Measurements from ENCODE around the gene SERP1.
A peak's percentile ranks its signal among the peaks of the same experiment; 100 is the strongest.

The SERP1 gene

GRCh38 chr3:150546226-150547044, at the start of gene SERP1, which contains the start of gene EIF2A:
SERP1 (minus strand) TSS chr3:150546496; CDS start chr3:150546135, 361 bp downstream.
EIF2A (plus strand) TSS chr3:150546787; CDS start chr3:150546803, 16 bp downstream.
- peak; percentile 95 for DNase-seq (ENCODE audit: low spot score)

DNA sequence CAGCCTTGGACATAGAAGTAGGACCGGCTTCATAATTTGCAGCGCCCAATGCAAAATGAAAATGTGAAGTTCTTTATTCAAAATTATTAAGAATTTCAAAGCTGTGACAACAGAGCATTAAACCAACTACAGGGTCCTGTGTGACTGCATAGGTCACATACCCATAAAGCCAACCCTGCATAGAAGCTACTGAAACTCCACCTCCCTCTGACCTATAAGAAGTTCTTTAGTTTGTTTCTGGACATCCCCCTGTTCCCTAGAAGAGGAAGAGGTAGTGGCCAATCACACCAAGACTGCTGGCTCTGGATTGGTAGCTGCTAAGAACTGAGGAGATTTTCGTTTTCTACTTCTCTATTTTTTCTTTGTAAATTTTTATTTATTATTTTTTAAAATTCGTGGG, 47.9 kb upstream of the SERP1 start:
- no peak for DNase-seq (ENCODE audit: low spot score)

GRCh38 chr3:150589759-150590158, 43.5 kb upstream of the SERP1 start:
- DNase-seq (ENCODE audit: low spot score): no peak

DNA sequence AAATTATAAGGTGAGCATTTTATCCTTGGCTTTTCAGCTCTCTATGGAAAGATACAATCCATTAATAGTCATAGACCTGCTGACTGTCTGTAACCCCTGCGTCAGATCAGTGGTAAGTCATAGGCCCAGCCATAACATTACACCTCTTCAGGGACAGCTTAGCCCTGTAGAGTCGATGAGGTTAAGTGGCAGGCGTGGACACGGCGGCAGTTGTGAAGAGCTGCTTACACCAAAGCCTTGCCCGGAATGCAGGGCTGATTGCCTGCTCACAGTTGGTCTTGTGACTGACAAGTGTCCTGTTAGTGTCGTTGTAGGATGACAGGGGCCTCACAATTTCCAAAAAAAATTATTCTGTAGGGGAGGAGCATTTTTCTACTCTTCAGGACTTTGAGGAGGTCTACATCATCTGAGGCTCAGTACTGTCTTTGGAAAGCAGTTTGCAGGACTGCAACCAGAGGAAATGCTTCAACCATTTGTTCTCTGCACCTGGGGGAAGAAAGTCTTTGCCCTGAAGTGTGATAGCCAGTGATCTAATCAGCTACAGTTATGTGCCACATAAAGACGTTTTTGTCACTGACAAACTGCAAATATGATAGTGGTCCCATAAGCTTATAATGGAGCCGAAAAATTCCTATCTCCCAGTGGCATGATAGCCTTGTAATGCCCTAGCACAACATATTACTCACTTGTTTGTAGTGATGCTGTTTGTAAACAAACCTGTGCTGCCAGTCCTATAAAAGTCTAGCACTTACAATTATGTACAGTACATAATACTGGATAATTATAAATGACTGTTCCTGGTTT, 41.9 kb upstream of the SERP1 start:
- peak; percentile 24 for DNase-seq (ENCODE audit: low spot score)

DNA sequence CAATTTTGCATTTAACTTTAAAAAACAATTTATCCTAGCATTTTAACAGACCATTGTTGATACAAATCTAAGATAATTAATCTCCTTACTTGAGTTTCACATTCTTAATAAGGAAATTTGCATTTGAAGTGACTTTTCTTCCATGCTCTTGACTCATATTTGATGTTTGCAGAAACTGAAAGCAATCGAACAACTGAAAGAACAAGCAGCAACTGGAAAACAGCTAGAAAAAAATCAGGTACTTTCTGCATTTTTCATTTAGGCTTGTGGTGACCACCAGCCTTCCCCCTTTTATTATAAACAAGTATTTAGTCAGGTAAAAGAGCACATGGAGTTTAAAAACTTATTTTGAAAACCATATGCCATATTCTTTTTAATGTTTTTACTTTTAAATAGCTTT, 36.7 kb upstream of the SERP1 start:
- DNase-seq (ENCODE audit: low spot score): no peak

DNA sequence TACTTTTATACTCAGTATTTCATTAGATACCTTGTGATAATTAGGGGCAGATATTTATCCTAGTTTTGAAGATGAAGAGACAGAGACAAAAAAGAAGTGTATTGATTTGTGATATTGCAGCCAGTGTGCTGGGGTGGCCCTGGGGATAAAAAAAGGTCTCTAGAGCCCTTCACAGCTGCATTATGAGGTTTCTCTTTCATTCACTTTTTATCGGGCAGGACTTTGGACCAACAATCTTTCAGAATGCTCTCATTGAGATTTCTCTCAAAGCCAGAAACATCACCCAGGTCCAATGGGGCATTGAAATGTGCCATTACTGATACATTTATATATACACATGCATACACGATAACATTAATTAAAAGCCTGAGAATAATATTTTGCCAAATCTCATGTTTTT, 36.3 kb upstream of the SERP1 start:
- DNase-seq (ENCODE audit: low spot score): no peak

- no peak for DNase-seq (ENCODE audit: low spot score)
These were observed 34.9 kb upstream of the SERP1 start for GRCh38 chr3:150581174-150581573.

GRCh38 chr3:150577855-150578254, 31.6 kb upstream of the SERP1 start:
- no peak for DNase-seq (ENCODE audit: low spot score)

DNA sequence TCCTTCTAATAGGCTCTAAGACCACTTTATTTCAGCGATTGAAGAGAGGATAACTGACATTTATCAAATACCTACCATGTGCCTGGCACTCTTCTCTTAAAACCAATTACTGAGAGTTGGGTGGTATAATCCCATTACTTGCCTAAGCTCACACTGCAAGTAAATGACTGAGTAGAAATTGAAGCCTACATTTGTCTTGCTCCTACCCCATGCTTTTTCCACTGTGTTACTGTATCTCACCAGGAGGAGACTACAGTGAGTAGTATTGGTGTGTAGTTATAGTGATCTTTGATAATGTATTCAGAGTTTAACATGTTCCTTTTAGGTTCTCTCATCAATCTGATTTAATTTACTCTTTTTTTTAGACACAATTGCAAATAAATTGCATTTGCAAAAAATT, 21.0 kb upstream of the SERP1 start:
- peak; percentile 54 for DNase-seq (ENCODE audit: low spot score)

GRCh38 chr3:150564243-150564642, 17.9 kb upstream of the SERP1 start:
- no peak for DNase-seq (ENCODE audit: low spot score)

GRCh38 chr3:150557725-150558124, 11.4 kb upstream of the SERP1 start:
- DNase-seq (ENCODE audit: low spot score): no peak

GRCh38 chr3:150556792-150557191, 10.5 kb upstream of the SERP1 start:
- DNase-seq (ENCODE audit: low spot score): no peak

- DNase-seq (ENCODE audit: low spot score): no peak
These were observed 9.7 kb upstream of the SERP1 start for GRCh38 chr3:150555859-150556436.

DNA sequence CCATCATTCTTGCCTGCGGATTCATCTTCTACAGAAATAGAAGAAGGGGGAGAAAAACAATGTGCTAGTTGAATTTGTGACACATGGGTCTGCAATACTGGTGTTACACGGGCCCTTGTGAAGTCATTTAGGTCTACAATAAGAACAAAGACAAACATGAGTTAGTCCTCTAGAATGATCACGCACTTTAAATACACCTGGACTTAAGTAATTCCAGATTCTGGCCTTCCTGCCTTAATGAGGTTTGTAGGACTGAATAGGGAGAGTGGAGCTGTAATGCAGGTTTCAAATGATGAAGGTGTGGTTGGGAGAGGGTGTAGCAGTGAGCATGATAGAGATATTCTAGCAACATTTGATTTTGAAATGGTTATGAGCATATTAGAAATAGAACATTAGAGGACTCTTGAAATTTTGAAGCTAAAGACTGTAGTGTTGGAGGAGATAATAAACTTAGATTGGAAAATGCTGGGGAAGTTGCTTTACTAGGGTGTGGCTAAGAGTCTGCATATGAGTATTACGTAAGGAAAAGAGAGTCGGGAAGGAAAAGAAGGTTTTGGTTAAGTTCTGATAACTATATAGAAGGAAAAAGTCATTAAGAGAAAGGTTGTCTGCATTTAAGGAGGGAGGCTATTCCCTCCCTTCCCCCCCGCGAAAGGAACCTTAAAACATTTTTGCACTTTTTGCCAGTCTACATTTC, 897 bp upstream of the SERP1 start:
- DNase-seq (ENCODE audit: low spot score): no peak

DNA sequence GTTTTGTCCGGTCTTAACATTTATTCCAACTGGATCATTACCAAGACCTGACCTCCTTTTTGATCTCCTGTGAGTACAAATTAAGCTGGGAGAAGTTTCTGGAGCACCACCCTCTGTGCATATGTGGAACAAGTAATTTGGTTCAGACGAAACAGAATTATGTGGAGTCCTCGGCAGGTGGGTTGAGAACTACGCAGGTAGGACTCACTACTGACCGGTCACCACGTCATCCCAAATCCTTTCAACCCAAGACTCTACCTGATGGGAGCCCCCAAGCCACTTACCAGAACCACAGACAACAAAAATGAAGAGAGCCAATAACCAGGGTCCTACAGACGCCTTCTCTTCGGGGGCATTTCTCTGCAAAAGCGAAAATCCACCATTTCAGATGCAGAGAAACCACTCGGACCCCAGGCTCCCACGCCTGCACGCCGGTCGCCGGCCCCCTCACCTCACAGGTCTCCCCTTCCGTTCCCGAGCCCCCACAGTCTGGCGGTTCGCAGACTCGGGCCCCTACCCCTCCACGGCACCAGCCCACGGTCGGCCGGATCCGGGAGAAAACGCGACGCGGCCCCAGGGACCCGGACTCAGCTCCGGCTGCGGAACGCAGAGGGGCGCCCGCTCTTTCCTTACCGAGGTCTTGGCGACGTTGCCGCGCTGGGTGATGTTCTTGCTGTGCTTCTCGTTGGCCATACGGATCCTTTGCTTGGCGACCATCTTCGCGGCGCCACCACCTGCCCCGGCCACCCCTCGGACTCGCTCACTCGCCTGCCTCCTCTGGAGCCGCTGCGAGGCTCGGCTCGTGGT, 674 bp downstream of the SERP1 start:
- peak; percentile 71 for DNase-seq (ENCODE audit: low spot score)

DNA sequence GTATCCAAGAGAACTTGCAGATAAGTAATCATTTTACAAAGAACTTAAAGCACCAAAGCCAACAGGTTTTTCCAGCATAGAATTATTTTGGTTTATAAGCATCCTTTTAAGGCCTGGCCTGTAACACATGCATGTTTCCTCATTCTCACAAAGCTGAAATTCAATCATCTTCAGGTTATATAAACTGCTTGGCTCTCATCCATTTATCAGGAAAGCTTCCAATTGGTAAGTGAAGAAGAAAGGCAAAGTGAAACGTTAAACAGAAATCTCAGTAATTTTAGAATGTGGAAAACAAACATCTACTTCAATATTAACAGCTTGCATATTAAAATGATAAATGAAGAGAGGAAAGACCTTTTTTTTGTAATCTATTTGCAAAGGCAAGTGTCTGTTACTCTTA, 1.6 kb downstream of the SERP1 start:
- no peak for DNase-seq (ENCODE audit: low spot score)

DNA sequence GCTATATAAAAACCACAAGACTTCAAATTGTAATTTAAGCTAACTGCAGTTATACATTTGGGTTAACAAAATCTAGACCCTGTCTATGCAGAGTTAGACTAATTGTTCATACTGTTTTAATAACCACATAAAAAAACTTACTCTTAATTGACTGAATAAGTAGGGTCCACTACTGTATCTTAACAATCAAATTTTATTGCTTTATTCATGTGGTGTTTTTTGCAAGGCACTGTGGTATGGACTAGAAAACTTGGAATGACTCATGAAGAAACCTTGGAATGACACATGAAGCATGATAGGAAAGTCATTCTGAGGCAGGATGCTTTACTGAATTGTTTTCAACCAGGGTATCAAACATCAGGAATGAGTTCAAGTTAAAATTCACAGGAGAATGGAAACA, 2.3 kb downstream of the SERP1 start:
- no peak for DNase-seq (ENCODE audit: low spot score)

DNA sequence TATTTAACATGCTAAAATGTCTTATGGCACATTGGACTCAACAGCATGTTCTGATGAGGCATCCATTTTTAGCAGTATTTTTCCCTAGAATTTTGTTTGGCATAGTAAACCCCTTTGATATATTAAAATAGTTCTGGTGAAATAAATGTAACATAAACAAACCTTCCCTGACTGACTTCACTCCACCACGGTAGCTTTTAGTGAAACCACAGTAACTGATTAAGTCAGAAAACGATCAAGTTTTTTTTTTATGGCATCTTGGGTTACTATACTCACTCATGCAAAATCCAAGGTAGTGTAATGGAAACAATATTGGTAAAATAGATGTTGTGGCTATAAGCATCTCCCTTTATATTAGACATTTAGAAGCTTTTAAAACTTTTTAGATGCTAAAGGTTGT, 2.8 kb downstream of the SERP1 start:
- DNase-seq (ENCODE audit: low spot score): no peak

DNA sequence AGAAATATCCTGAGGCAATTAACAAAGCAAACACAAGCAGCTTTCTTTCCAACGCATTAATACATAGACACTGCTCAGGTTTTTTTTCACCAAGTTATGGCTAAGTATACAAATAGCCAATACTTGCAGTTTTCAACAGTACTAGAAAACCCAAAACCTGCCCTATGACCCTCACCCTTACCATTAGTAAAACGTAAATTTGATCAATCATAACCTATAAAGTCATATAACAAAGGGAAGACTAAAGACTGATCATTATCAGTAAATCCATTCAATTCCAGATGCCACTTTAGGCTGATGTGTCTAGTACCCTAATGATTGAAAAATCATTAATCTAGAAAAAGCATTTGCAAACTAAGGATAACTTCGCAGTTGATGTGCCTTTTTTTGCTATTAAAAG, 3.2 kb downstream of the SERP1 start:
- DNase-seq (ENCODE audit: low spot score): no peak

DNA sequence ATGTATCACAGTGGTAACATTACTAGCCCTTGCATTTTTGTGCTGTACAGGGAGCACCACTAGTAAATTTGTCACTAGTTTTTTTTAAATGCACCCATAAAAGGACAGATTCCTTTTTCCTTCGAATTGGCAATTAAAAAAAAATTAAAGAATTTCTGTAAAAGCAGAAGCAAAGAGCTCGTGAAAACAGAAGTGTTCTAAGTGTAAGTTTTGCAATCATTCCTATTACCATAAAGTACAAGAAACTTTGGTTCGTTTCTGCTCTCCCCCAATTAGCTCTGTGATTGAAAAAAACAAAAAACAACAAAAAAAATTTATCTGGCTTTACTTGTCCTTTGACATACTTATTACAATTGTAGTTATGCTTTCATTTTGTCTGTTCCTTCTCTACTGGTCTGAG, 5.3 kb downstream of the SERP1 start:
- no peak for DNase-seq (ENCODE audit: low spot score)

DNA sequence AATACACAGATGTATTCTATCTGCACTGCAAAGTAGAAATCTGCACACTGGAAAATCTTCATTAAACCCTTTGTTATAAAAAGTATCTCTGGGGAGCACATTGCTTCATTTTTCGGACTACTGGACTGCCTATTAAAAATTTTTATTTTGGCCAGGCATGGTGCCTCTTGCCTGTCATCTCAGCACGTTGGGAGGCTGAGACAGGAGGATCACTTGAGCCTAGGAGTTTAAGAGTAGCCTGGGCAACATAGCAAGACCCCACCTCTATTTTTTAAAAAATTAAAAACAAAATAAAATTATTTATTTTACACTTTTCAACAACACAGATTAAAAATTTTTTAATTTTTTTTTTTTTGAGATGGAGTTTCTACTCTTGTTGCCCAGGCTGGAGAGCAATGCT, 6.0 kb downstream of the SERP1 start:
- DNase-seq (ENCODE audit: low spot score): no peak

Data from D341Med (cell line).